Naive B cell (primary cell): ENCODE results near the gene TBC1D22A. TPM values are rescaled to one million over a fixed set of nuclear protein-coding genes. Genes with fewer than 3 reads are reported as not detected.

Experiments used
- ATAC-seq, 2 donors: fragments of 150-1000 bp; cut with Tn5 transposase; 2 replicates each; pipeline ENCODE4 v1.10.0; 2021; ENCODE audit warnings: low read depth in 2 of 2, mild to moderate bottlenecking in 2 of 2, moderate library complexity in 2 of 2
- DNase-seq: peaks from one replicate; pipeline ENCODE4 v3.0.0; 2022
- H3K27ac Mint-ChIP-seq, 6 donors: one replicate each; pipeline ENCODE4 v1.8.0; 2020 to 2022; ENCODE audit warnings: mild to moderate bottlenecking in 6 of 6, mixed read lengths in 6 of 6, moderate library complexity in 5 of 6, inconsistent platforms in 2 of 6
- H3K27me3 Mint-ChIP-seq, 3 donors: one replicate each; pipeline ENCODE4 v1.8.0; 2021 to 2022; ENCODE audit warnings: mixed read lengths in 3 of 3, mild to moderate bottlenecking in 1 of 3
- H3K36me3 Mint-ChIP-seq, 2 donors: one replicate each; pipeline ENCODE4 v1.8.0; 2020 to 2022; ENCODE audit warnings: mixed read lengths in 2 of 2, inconsistent platforms in 1 of 2, mild to moderate bottlenecking in 1 of 2
- H3K4me1 Mint-ChIP-seq, 3 donors: one replicate each; pipeline ENCODE4 v1.8.0; 2020 to 2022; ENCODE audit warnings: mixed read lengths in 3 of 3, inconsistent platforms in 1 of 3, mild to moderate bottlenecking in 1 of 3, moderate library complexity in 1 of 3
- H3K4me3 Mint-ChIP-seq, 8 donors: one replicate each; pipeline ENCODE4 v1.8.0; 2020 to 2022; ENCODE audit warnings: mild to moderate bottlenecking in 8 of 8, mixed read lengths in 8 of 8, moderate library complexity in 8 of 8, inconsistent platforms in 2 of 8
- H3K9me3 Mint-ChIP-seq, 7 donors: one replicate each; pipeline ENCODE4 v1.8.0; 2020 to 2022; ENCODE audit warnings: mixed read lengths in 7 of 7, mild to moderate bottlenecking in 5 of 7, inconsistent platforms in 2 of 7, moderate library complexity in 1 of 7
- polyA plus RNA-seq, 6 donors: library from polyadenylated mRNA; unstranded; fragments of 300-500 nt; fragmentation: Illumina TruSeq; gene quantifications; one replicate each; pipeline ENCODE4 v1.2.3, GENCODE V29; 2021; ENCODE audit warnings: low read depth in 6 of 6

Gene TBC1D22A
- polyA plus RNA-seq, 6 donors from 2014 or later, result 47.2 to 74.5 (median 62.6) TPM

GRCh38 chr22:47190957-47191670 lies 428.7 kb downstream of the TBC1D22A start:
- H3K27me3 Mint-ChIP-seq, result no peaks in the 10 kb centered on the region
- H3K27ac Mint-ChIP-seq, result peak overlapping the region in 2 of 6 donors; percentile 1 to 62
- H3K4me1 Mint-ChIP-seq, result peaks cover 0 to 4% (median 2%) of the 10 kb centered on the region in 3 donors
- no peak overlapping the region for H3K4me3 Mint-ChIP-seq
- DNase-seq, result no peak
- no peak for ATAC-seq
- H3K9me3 Mint-ChIP-seq, result peaks cover 0 to 5% (median 2%) of the 10 kb centered on the region in 7 donors
- no peaks in the 10 kb centered on the region for H3K36me3 Mint-ChIP-seq

GRCh38 chr22:47191671-47192650 lies 429.5 kb downstream of the TBC1D22A start:
- H3K4me3 Mint-ChIP-seq, result no peak overlapping the region
- peaks cover 0 to 4% (median 2%) of the 10 kb centered on the region in 3 donors for H3K4me1 Mint-ChIP-seq
- ATAC-seq (no peak), DNase-seq (no peak)
- no peaks in the 10 kb centered on the region for H3K27me3 Mint-ChIP-seq
- no peaks in the 10 kb centered on the region for H3K36me3 Mint-ChIP-seq
- H3K9me3 Mint-ChIP-seq, result no peaks in the 10 kb centered on the region
- H3K27ac Mint-ChIP-seq, result peak overlapping the region in 1 of 6 donors; percentile 62

DNA sequence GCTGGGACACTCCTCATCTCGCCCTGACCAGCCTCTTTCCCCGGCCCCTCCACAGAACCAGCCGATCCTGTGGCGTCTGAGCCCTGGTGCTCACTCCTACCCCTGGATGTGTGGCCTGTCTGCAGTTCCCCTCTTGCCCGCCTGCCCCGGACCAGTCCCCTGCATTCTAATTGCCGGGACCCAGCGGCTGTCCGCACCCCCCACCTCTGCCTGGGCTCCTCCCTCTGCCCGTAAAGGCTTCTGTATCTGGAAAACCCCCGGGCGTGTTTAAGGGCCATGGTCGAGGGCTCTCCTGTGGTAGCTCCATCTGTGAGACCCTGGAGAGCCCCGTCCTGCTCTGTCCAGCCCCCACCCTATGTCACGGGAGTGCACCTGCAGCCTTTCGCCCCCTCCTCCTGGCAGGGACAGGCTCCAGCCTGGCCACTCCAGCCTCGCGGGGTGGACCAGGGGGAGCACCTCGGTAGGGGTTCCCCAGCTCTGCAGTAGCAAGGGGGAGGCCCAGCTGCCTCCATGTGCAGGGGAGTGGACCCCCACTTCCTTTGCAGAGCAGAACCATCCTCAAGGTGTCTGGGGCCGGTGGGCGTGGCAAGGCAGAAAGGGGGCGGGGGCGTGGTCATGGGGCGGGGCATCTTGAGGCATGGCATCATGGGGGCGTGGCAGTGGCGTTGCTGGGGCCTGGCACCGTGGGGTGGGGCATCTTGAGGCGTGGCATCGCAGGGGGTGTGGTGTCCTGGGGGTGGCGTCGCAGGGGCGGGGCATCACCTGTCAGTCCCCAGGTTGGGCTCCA lies 430.4 kb downstream of the TBC1D22A start:
- ATAC-seq (peak; percentile 33 to 53), DNase-seq (no peak)
- peaks cover 0 to 4% (median 2%) of the 10 kb centered on the region in 3 donors for H3K4me1 Mint-ChIP-seq
- H3K9me3 Mint-ChIP-seq, result no peaks in the 10 kb centered on the region
- no peak overlapping the region for H3K4me3 Mint-ChIP-seq
- H3K27ac Mint-ChIP-seq, result peak overlapping the region in 1 of 6 donors; percentile 63
- no peaks in the 10 kb centered on the region for H3K36me3 Mint-ChIP-seq
- H3K27me3 Mint-ChIP-seq, result no peaks in the 10 kb centered on the region

GRCh38 chr22:47193606-47194329 lies 431.3 kb downstream of the TBC1D22A start:
- no peak for ATAC-seq
- DNase-seq, result no peak
- H3K4me1 Mint-ChIP-seq, result peaks cover 0 to 4% (median 2%) of the 10 kb centered on the region in 3 donors
- H3K9me3 Mint-ChIP-seq, result no peaks in the 10 kb centered on the region
- H3K27me3 Mint-ChIP-seq, result no peaks in the 10 kb centered on the region
- no peak overlapping the region for H3K27ac Mint-ChIP-seq
- no peaks in the 10 kb centered on the region for H3K36me3 Mint-ChIP-seq
- no peak overlapping the region for H3K4me3 Mint-ChIP-seq

GRCh38 chr22:47194476-47195155 lies 432.2 kb downstream of the TBC1D22A start:
- H3K9me3 Mint-ChIP-seq, result no peaks in the 10 kb centered on the region
- no peaks in the 10 kb centered on the region for H3K27me3 Mint-ChIP-seq
- DNase-seq, result no peak
- H3K36me3 Mint-ChIP-seq, result no peaks in the 10 kb centered on the region
- H3K4me1 Mint-ChIP-seq, result peaks cover 0 to 4% (median 2%) of the 10 kb centered on the region in 3 donors
- ATAC-seq, result no peak
- H3K27ac Mint-ChIP-seq, result peak overlapping the region in 2 of 6 donors; percentile 3 to 16
- H3K4me3 Mint-ChIP-seq, result no peak overlapping the region

GRCh38 chr22:47195156-47195483 lies 432.7 kb downstream of the TBC1D22A start:
- no peak for DNase-seq
- H3K4me1 Mint-ChIP-seq, result peaks cover 0 to 4% (median 2%) of the 10 kb centered on the region in 3 donors
- no peaks in the 10 kb centered on the region for H3K9me3 Mint-ChIP-seq
- no peak overlapping the region for H3K27ac Mint-ChIP-seq
- no peaks in the 10 kb centered on the region for H3K27me3 Mint-ChIP-seq
- no peak for ATAC-seq
- H3K36me3 Mint-ChIP-seq, result no peaks in the 10 kb centered on the region
- no peak overlapping the region for H3K4me3 Mint-ChIP-seq

DNA sequence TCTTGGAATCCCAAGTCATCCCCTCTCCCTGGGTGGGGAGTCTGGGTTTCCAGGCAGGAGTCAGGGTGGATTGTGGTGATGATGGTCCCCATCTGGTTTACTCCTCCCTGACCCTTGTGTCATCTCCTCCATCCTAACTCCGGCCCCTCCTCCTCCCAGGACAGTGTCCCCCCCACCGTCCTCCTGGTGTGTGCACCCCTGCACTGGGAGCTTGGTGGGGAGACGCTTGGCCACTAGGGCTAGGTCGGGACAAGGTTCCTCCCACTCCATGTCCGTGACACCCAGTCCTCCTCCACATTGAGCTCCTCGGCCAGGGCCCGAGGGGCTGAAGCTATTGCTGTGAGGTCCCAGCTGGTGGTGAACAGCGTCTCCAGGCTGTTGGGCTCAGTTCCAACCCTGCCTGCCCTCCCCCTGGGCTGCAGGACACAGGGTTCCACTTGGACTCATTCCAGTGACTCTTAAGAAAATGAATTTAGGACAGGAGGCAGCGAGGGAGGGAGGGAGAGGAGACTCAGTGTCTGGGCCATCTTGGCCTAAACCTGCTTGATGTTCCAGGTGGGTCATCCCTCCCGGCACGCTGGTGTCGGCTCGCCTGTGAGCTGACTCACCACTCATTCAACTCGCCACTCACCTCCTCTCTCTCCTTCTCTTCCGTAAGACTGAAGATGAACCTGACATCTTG lies 433.2 kb downstream of the TBC1D22A start:
- peaks cover 0 to 4% (median 2%) of the 10 kb centered on the region in 3 donors for H3K4me1 Mint-ChIP-seq
- DNase-seq (no peak), ATAC-seq (no peak)
- H3K9me3 Mint-ChIP-seq, result no peaks in the 10 kb centered on the region
- no peaks in the 10 kb centered on the region for H3K36me3 Mint-ChIP-seq
- no peaks in the 10 kb centered on the region for H3K27me3 Mint-ChIP-seq
- peak overlapping the region in 2 of 8 donors; percentile 30 to 75 for H3K4me3 Mint-ChIP-seq
- peak overlapping the region in 2 of 6 donors; percentile 6 to 56 for H3K27ac Mint-ChIP-seq

DNA sequence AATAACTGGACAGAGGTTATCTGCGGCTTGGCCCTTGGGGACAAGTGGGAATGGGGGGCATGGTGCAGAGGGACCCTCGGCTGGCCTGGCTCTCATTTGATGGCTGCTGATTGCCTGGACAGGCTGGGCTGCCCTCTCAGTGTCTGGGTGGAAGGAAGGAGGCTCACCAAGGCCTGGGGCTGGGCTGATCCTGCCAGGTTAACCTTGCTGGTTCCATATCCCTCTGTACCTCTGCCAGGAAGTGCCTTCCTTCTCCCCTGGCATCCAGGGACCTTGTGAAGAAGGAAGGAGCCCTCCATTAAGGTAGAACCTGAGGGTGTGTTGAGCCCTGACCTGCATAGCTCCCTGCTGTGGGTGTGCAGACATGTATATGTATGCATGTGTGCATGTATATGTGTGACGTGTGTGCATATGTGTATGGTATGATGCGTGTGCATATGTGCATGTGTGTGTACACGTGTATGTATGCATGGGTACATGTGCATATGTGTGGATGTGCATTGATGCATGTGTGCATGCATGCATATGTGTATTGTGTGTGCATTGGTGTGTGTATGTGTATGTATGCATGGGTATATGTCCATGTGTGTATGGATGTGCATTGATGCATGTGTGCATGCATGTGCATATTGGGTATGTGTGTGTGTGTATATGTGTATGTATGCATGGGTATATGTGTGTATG lies 433.9 kb downstream of the TBC1D22A start:
- Mint-ChIP-seq H3K27ac (peak overlapping the region in 2 of 6 donors; percentile 6 to 56), H3K9me3 (no peaks in the 10 kb centered on the region), H3K36me3 (no peaks in the 10 kb centered on the region), H3K27me3 (no peaks in the 10 kb centered on the region), H3K4me1 (peaks cover 0 to 4% (median 2%) of the 10 kb centered on the region in 3 donors), H3K4me3 (peak overlapping the region in 1 of 8 donors; percentile 75)
- ATAC-seq (no peak), DNase-seq (no peak)

GRCh38 chr22:47196881-47197772 lies 434.7 kb downstream of the TBC1D22A start:
- Mint-ChIP-seq H3K36me3 (no peaks in the 10 kb centered on the region), H3K27me3 (no peaks in the 10 kb centered on the region), H3K9me3 (no peaks in the 10 kb centered on the region), H3K4me3 (no peak overlapping the region), H3K4me1 (peaks cover 0 to 4% (median 0%) of the 10 kb centered on the region in 3 donors), H3K27ac (no peak overlapping the region)
- no peak for DNase-seq
- no peak for ATAC-seq

- Mint-ChIP-seq H3K36me3 (no peaks in the 10 kb centered on the region), H3K4me3 (no peak overlapping the region), H3K27me3 (no peaks in the 10 kb centered on the region), H3K9me3 (no peaks in the 10 kb centered on the region), H3K27ac (peak overlapping the region in 1 of 6 donors; percentile 32), H3K4me1 (peaks cover 0 to 4% (median 0%) of the 10 kb centered on the region in 3 donors)
- DNase-seq (no peak), ATAC-seq (no peak)
Observed at GRCh38 chr22:47197773-47198500, 435.5 kb downstream of the TBC1D22A start.
